HG02973 (cell line): ENCODE data around the gene HYAL3.
"Not testable (repeated sequence)": the region's sequence is repeated elsewhere in the genome, so short reads cannot be mapped to it uniquely, and the experiment has no call there.

Experiments
- ATAC-seq: cut with Tn5 transposase; IDR thresholded peaks from one replicate; pipeline ENCODE4 v1.9.1; 2021; ENCODE audit warnings: moderate library complexity; ENCODE audit not compliant: unreplicated experiment

The HYAL3 gene

DNA sequence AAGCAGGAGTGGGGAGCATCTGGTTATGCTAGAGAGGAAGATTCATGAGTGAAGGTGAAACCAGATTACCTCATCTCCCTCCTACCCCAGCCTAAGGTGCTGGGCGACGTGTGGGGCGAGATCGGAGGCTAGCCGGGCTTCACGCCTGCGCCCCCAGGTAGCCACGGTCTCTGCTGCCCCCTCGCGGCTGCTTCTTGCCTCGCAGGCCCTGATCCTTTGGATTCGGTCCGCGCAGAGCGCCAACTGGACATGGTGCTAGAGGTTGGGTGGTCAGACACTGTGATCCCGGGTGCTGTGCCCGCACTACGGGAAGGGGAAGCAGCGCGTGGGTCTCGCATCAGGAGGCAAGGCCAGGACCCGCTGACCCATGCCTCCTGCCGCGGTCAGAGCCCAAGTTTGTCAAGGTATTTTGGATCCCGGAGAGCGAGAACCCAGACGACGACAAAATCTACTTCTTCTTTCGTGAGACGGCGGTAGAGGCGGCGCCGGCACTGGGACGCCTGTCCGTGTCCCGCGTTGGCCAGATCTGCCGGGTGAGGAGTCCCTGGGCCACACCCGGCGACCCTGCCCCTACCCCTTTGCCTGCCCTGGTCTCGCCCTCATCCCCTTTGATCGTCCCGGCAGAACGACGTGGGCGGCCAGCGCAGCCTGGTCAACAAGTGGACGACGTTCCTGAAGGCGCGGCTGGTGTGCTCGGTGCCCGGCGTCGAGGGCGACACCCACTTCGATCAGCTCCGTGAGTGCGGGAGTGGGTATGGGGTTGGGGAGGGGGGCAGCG lies 26.1 kb downstream of the HYAL3 start:
- peak; percentile 81 for ATAC-seq

DNA sequence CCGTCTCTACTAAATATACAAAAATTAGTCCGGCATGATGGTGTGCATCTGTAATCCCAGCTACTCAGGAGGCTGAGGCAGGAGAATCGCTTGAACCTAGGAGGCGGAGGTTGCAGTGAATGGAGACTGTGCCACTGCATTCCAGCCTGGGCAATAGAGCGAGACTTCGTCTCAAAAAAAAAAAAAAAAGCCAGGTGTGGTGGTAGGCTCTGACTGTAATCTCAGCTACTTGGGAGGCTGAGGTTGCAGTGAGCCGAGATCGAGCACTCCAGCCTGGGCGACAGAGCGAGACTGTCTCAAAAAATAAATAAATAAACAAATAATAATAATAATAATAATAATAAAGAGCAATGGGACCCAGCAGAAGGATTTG lies 26.7 kb downstream of the HYAL3 start:
- not testable (repeated sequence) for ATAC-seq

DNA sequence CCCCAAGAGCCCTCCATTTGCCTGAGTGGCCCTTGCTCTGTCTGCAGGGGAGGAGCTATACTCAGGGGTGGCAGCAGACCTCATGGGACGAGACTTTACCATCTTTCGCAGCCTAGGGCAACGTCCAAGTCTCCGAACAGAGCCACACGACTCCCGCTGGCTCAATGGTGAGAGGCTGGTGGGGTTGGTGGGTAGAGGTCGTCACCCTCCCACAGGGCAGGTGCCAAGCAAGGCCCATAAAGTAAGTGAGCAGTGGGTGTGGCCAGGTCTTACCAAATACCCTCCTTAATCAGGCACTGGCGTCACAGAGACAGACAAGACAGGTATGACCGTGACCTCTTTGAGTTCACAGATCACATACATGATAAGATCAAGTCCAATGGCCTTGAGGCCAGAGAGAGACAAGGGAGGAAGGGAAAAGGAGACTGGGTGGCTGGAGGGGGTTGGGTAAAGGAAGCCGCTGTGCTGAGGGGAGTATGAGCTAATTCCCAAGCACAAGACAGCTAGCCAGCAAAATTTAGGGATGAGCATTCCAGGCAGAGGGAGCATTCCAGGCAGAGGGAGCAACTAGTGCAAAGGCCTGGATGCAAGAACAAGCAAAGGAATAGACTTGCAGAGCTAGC lies 27.8 kb downstream of the HYAL3 start:
- no peak for ATAC-seq

DNA sequence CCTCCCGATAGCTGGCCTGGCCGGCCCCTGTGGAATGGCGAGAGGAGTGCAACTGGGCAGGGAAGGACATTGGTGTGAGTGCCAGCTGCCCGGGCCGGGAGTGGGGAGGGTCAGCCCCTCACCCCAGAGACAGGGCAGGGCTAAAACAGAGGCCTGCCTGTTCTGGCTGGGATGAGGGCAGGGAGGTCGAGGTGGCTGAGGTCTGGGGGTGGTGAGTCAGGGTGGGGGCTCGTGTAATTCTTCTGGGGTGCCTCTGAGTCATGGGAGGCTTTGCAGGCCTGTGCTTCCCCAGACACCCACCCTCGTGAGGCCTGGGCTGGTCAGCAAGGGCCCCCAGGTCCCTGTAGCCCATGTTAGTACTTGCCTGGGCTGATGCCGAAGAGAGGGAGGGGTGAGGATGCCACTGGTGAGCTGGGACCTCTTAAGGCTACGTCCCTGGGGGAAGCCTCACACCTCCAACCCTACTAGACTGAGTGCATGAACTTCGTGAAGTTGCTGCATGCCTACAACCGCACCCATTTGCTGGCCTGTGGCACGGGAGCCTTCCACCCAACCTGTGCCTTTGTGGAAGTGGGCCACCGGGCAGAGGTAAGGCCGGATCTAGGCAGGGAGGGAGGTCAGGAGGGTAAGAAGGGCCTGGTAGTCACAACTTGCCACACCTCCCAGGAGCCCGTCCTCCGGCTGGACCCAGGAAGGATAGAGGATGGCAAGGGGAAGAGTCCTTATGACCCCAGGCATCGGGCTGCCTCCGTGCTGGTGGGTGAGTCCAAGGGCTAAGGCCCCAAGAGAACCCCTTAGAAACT lies 28.6 kb downstream of the HYAL3 start:
- no peak for ATAC-seq

DNA sequence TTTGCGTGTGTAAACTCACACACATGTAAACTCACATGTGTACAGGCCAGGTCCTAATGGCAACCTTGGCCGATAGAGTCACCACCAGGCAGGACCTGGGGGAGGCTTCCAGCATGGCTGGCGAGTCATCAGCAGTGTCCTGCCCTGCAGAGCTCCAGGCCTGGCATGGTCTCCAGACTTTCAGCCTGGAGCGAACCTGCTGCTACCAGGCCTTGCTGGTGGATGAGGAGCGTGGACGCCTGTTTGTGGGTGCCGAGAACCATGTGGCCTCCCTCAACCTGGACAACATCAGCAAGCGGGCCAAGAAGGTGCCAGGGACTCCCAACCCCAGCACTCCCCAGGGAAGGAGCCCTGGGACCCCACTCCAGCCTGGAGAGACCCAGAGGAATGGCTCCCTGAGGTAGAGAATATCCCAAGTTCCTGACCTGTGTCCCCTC lies 29.2 kb downstream of the HYAL3 start:
- ATAC-seq = no peak

DNA sequence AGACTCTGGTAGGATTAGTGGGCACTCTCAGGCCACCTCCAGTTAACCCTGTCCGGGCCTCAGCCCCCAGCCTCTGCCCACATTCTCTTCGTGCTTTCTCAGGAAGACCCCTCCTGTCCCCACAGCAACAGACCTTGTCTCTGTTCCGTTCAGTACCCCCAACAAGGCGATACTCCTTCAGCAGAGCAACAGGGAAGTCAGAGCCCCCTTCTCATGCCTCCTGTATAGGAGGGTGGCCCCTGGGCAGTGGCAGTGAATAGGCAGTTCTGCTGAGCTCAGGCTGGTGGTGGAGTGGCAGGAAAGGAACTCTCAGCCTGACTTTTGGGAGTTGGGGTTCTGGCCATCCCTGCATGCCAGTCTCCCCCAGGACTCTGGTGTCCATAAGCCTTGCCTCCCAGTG lies 29.7 kb downstream of the HYAL3 start:
- no peak for ATAC-seq

DNA sequence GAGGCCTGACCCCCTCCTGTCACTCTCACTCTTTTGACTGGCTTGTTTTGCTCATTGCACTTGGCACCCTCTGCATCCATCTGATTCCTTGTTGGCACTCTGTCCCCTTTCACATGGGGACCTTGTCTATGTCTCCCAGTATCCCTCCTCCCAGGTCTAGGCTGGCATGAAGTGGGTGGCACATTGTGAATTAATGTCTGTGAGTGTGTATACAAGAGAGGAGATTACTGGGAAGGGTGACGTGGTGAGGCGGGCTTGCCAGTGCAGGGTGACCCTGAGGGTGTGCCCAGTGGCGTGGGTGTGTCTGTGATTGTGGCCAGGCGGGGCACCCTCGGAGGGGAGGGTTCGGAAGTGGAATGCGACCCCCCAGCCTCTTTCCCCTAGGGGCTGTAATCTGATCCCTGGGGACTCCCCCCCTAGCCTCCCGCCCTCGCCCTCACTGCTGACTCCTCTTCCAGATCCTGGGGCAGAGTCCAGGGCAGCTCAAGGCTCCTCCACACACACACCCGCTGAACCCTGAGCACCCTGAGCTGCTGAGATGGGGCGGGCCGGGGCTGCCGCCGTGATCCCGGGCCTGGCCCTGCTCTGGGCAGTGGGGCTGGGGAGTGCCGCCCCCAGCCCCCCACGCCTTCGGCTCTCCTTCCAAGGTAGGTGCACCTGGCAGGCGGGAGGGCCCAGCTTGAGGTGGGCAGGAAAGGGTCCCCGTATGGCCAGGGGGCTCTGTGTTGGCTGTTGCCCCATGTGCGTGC lies 30.3 kb downstream of the HYAL3 start, which contains the start of gene SEMA3B:
Gene SEMA3B, plus strand, starts transcription at position 445 of the 749 bp plus-strand sequence. Its CDS starts 94 bp downstream, at position 539.
- no peak for ATAC-seq

DNA sequence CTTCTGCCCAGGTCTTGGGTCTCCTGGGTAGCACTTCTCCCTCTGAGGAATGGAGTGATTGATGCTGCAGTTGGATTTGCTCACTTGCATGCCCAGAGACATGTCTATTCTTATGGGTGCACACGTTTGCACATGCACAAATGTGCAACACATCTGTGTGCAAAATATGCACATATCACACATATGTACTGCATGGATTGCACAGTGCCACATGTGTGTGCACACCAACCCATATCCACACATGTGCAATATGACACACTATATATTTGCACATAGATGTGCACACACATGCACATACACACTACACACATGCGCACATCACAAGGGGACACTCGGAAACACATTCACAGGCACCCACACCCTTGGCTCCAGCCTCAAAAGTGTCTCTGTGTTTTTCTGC lies 30.9 kb downstream of the HYAL3 start:
- ATAC-seq = no peak

DNA sequence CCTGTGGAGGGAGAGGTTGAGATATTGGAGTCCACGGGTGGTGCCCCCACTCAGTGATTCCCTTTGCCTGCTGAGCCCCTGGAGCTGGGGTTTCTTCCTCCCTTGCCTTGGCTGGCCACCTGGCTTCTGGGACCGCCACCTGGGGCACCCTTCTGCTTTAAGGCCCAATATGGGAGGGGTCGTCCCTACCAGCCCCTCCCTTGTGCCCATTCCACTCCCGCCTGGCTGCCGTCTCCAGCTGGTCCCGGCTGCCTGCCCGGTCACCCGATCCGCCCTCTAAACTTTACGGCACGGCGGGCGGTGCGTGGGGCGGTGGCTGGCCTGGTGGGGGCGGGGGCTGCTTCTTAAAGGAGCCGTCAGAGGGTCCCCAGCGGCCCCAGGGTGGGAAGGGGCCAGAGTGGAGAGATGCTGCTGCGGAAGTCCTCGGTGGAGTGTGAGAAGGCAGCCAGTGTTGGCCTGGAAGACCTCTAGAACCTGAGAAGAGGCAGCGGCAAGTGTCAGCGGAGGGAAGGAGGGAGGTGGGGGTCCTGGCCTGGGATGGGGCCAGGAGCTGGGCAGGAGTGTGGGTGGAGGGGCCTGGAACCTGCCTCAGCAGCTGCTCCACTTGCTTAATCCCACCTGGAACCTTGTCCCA lies 31.8 kb downstream of the HYAL3 start:
- no peak for ATAC-seq

DNA sequence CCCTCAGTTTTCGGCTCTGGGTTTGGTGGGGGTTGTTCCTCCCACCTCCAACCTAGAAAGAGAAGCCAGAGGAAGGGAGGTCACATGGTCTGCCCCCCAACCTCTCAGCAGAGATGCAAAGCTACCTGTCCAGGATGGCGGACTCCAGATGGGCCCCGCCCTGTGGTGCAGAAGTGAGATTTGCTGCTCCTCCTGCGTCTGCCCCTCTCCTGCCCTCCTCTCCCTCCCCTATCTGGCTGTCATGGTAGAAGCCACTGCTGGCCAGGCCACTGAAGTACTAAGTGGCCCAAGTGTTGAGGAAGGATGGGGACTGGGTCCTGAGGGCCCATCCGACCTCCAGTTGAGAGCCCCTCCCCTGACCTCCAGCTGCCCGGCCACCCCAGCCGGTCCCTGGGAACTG lies 32.4 kb downstream of the HYAL3 start:
- no peak for ATAC-seq

DNA sequence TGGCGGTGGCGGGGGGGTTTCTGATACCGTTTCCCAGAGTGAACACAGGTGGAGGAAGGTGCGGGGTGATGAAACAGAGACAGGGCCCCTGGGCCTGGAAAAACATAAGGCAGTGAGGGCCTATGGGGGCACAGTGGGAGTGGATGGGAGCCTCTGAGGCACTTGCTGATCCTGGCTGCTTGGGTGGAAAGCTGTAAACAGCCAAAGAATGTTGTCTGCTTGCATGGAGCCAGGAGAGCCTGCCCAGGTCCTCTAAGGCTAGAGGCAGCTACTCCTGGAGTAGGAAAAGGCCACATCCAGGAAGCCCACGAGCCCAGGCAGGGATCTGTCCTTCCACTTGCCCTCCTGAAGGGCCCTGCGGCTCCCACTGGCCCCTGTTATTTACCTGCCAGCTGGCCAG lies 33.2 kb downstream of the HYAL3 start:
- ATAC-seq = no peak

DNA sequence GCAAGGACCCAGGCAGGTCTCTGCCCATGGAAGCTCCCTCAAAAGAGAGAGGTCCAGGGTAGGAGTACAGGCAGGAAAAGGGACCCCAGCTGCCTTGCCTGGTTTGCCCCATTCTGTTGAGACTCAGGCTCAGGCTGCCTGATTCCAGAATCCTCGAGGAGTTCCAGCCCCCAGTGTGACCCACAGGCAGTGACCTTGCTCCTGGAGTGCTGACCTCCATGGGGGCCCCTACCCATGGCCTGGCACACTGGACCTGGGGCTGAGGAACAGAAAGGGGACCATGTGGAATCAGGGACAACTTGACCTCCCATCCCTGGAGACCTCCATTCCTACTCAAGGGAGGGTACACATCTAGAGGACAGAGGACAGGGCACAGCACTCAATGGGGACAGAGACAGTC lies 33.6 kb downstream of the HYAL3 start:
- ATAC-seq = no peak

DNA sequence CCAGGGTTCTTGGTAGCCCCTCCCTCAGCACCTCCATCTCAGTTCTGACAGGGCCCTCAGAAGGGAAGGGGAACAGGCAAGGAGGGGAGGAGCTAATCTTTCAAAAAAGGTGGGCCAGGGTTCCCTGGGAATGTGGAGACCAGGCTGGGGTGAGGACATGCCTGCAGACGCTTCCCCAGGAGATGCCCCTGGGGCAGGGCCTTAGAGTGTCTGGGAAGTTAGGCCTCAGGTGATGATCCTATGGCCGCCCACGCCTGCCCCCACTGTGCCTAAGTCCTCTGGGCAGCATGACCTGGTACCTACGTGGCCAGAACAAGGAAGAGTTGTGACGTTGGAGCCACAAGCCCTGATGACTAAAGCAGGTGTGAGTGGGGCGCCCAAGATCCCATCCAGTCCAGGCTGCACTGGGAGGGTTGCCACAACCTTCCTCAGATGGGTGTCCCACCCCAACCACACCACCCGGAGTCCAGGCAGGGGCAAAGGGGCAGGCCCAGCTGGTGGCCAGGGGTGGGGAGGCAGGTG lies 34.2 kb downstream of the HYAL3 start:
- no peak for ATAC-seq

DNA sequence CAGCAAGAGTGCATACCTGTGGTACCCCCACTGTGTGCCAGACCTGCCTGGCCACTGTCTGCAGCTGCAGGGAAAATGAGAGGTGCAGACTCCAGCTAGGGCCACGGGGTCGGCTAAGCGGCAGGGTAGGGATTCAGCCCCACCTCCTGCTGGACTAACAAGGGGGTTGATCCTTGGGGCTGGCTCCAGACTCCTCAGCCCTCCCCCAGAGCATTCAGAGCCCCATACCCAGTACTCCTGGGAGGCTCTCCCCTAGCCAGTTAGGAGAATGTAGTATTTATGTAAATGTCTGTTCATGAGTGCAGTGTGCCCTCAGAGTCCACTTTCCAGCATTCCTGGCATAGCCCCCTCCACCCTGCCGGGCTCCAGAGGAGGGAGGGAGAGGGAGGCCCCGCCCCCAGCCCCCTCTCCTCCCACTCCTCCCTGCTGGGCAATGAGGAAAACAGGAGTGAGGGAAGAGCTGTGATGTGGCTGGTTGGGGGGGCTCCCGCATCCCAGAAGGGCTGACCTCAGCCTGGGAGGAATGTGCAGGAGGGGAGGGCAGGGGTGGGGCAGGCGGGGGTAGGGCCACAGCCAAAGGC lies 34.7 kb downstream of the HYAL3 start:
- no peak for ATAC-seq

DNA sequence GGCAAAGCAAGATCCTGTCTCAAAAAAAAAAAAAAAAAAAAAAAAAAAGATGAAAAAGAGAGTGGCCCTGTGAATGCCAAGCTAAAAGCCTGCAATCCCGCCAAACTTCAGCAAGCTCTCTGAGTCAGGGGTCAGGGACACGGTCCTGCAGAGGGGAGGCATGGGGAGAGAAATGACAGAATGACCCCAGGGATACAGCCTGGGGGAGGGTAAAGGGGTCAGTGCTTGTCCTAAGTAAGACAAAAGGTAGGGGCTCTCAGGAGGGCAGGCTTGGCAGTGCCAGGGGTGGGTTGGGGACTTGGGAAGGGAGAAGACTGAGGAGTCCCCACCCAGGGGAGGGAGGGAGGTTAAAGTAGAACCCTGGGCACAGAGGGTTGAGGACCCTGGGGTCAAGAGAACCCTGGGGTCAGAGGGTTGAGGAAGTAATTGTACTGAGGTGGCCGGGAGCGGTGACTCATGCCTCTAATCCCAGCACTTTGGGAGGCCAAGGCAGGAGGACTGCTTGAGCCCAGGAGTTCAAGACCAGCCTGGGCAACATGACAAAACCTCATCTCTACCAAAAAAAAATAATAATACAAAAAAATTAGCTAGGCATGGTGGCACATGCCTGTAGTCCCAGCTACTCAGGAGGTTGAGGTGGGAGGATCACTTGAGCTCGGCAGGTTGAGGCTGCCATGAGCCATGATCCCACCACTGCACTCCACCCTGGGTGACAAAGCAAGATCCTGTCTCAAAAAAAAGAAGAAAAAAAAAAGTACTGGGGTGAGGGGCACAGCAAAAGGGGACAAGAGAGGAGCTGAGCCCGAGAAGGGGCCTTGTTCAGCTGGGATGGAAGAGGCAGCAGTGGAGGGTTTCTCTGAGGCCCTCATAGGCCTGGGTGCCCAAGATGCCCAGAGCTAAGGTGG lies 35.5 kb downstream of the HYAL3 start:
- no peak for ATAC-seq

DNA sequence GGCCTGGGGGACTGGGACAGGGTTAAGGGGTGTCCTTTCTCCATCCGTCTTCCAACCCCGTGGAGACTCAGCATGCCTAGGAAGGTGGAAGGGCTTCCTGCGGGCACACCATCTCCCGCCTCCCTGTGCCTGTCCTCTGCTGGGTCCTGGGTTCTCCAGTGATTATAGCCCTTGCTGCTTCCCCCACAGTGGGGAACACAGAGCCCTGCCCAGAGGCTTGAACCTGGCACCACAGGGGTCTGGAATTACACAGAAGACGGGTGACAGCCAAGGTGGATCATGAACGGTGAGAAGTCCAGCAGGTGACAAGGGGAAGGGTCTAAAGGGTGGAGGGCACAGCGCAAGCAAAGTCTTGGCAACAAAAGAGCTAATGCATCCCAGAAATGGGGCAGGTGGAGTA lies 36.4 kb downstream of the HYAL3 start:
- no peak for ATAC-seq

DNA sequence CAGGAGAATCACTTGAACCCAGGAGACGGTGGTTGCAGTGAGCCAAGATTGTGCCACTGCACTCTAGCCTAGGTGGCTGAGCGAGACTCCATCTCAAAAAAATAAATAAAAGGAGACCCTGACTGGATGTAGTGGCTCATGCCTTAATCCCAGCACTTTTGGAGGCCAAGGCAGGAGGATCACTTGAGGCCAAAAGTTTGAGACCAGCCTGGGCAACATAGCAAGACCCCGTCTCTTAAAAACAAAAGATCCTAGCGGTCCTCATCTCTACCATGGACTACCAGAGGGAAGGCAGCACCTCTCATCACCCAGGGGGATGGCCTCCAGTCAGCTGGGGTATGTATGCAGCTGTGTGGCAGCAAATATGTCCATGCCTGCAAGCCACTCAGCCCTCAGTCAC lies 37.0 kb downstream of the HYAL3 start:
- ATAC-seq = not testable (repeated sequence)

DNA sequence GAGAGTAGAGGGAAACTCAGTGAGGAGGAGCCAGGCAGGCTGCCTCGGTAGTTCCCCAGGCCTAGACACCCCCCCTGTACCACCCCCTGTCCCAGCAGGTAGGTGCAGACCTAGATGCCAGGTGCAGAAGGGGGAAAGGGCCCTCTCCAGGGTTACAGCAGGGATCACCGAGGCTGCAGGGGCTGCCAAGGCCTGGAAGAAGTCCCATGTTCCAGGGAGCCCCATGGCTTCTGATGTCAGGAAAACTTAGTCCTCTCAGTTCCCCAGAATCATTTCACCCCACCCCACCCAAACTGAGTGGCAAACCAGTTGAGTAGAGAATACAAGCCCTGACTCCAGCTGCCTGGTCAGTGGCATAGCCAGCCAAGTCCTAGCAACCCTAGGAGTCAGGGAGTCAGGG lies 37.7 kb downstream of the HYAL3 start:
- ATAC-seq = no peak

DNA sequence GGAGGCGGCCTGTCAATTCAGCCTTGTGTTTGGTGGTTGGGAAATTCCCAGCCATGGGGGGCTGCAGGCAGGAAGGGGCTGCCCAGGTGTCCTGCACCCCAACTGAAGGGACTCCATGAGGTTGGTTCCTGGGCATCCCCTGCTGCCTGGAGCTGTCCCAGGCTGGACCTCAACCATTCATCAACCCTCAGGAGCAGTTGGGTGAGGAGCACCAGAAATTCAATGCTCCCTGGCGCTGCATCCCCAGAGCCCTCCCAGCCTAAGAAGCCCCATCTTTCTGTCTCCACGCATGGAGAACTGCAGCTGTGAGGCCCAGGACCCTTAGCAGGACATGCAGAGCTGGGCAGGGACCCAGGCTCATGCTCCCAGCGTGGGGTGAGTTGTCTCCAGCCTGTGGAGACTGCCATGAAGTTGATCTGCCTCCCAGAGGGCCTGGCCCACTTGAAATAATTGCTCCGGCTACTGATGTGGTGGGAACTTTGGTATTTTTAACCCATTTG lies 38.2 kb downstream of the HYAL3 start:
- no peak for ATAC-seq
